GM19455 (cell line): Measurements from ENCODE around the gene KIF1A.
"Not testable (repeated sequence)": the region's sequence is repeated elsewhere in the genome, so short reads cannot be mapped to it uniquely, and the experiment has no call there.

Experiments
- ATAC-seq: cut with Tn5 transposase; IDR thresholded peaks from one replicate; pipeline ENCODE4 v1.9.1; 2021; ENCODE audit not compliant: unreplicated experiment

KIF1A gene

GRCh38 chr2:240708457-240708856 lies 111.6 kb downstream of the KIF1A start:
- no peak for ATAC-seq

- ATAC-seq: no peak
These were observed 112.2 kb downstream of the KIF1A start for GRCh38 chr2:240707821-240708220.

- ATAC-seq: no peak
These were observed 112.8 kb downstream of the KIF1A start for GRCh38 chr2:240707043-240707756.

GRCh38 chr2:240705204-240705791 lies 114.7 kb downstream of the KIF1A start:
- no peak for ATAC-seq

- ATAC-seq: no peak
These were observed 115.4 kb downstream of the KIF1A start for GRCh38 chr2:240704651-240705050.

GRCh38 chr2:240703417-240704341 lies 116.3 kb downstream of the KIF1A start:
- ATAC-seq: no peak

- ATAC-seq: no peak
These were observed 117.4 kb downstream of the KIF1A start for GRCh38 chr2:240702640-240703011.

GRCh38 chr2:240701736-240702639 lies 118.0 kb downstream of the KIF1A start:
- no peak for ATAC-seq

GRCh38 chr2:240701091-240701735 lies 118.8 kb downstream of the KIF1A start:
- no peak for ATAC-seq

- ATAC-seq: not testable (repeated sequence)
These were observed 119.4 kb downstream of the KIF1A start for GRCh38 chr2:240700616-240701015.

GRCh38 chr2:240699835-240700234 lies 120.2 kb downstream of the KIF1A start:
- not testable (repeated sequence) for ATAC-seq

GRCh38 chr2:240698852-240699561 lies 121.0 kb downstream of the KIF1A start:
- not testable (repeated sequence) for ATAC-seq

GRCh38 chr2:240696469-240696868 lies 123.5 kb downstream of the KIF1A start:
- not testable (repeated sequence) for ATAC-seq

GRCh38 chr2:240695593-240695992 lies 124.4 kb downstream of the KIF1A start:
- not testable (repeated sequence) for ATAC-seq

GRCh38 chr2:240694304-240694703 lies 125.7 kb downstream of the KIF1A start:
- not testable (repeated sequence) for ATAC-seq

- ATAC-seq: not testable (repeated sequence)
These were observed 127.1 kb downstream of the KIF1A start for GRCh38 chr2:240692583-240693561.

GRCh38 chr2:240691631-240692420 lies 128.2 kb downstream of the KIF1A start, which contains the start of gene AQP12A:
AQP12A (plus strand) TSS chr2:240691866; CDS start chr2:240691914, 48 bp downstream.
- not testable (repeated sequence) for ATAC-seq
